ENCODE results near the gene MRPL54. TPM values are rescaled to one million over a fixed set of nuclear protein-coding genes. Genes with fewer than 3 reads are reported as not detected.

The MRPL54 gene
- polyA plus RNA-seq, 1 donor (not counting 4 experiments of a cell fraction or from before 2014, with no cell fraction given): 27.0 TPM

GRCh38 chr19:3722443-3723109, 39.9 kb upstream of the MRPL54 start:
- Histone ChIP-seq H3K9ac (ENCODE audit: control insufficient read depth, extremely low read depth, insufficient read depth, low read length) (no peak overlapping the region), H4K20me1 (ENCODE audit: control insufficient read depth, extremely low read depth, insufficient read depth, low read length) (no peaks in the 10 kb centered on the region), H3K9me1 (ENCODE audit: control insufficient read depth, extremely low read depth, insufficient read depth, low read length) (no peaks in the 10 kb centered on the region), H3K4me2 (ENCODE audit: control insufficient read depth, extremely low read depth, insufficient read depth, low read depth, low read length) (no peak overlapping the region), H3K4me1 (ENCODE audit: control insufficient read depth, extremely low read depth, insufficient read depth, low read length) (no peaks in the 10 kb centered on the region), H3K79me2 (ENCODE audit: control insufficient read depth, insufficient read depth, low read length) (no peaks in the 10 kb centered on the region), H3K36me3 (ENCODE audit: control insufficient read depth in 2 of 2, extremely low read depth in 1 of 2, insufficient read depth in 2 of 2, low read length in 2 of 2) (no peaks in the 10 kb centered on the region), H3K9me3 (ENCODE audit: control insufficient read depth, low read depth, low read length) (no peaks in the 10 kb centered on the region), H3K27ac (ENCODE audit: control insufficient read depth, insufficient read depth, low read length) (no peak overlapping the region), H3K4me3 (ENCODE audit: control insufficient read depth in 2 of 3, extremely low read depth in 1 of 3, insufficient read depth in 2 of 3, low read depth in 1 of 3, low read length in 3 of 3) (no peak overlapping the region), H3K27me3 (ENCODE audit: control insufficient read depth, extremely low read depth, insufficient read depth, low read length) (peaks cover 41% of the 10 kb centered on the region), H2AFZ (ENCODE audit: control insufficient read depth, low read length) (no peak overlapping the region)
- dilution Hi-C loops (cut with MboI; ENCODE audit: extremely low pct_ligation_motif_present, low sequenced_read_pairs): no loop called here
- no peak for TF ChIP-seq CTCF (optimal IDR thresholded peaks at IDR 0.05 in 1 of 3, IDR thresholded peaks at IDR 0.05 in 1 of 3, conservative IDR thresholded peaks at IDR 0.05 in 1 of 3; ENCODE audit: extremely low read depth in 1 of 3, insufficient read depth in 2 of 3, low read length in 3 of 3)
- no peak for TF ChIP-seq EZH2 (IDR thresholded peaks at IDR 0.05; ENCODE audit: low read length)
- FAIRE-seq (no peak), DNase-seq (ENCODE audit: low read depth, low spot score) (no peak)

DNA sequence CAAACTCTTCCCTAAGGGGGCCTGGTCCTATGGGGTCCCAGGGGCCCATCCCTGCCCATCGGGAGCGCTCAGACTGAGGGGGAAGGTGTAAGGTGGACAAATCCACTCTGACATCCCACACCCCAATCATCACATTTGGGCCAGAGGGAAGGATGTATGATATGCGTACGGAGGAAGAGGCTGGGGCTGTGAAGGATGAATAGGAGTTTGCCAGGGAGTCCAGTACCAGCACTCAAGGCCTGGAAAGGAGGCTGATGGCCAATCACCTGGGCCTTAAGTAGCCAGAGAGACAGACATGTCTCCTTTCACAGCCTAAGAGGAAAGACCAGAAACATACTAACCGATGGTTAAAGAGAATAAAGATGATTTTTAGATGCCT, 39.4 kb upstream of the MRPL54 start:
- Histone ChIP-seq H3K36me3 (ENCODE audit: control insufficient read depth in 2 of 2, extremely low read depth in 1 of 2, insufficient read depth in 2 of 2, low read length in 2 of 2) (no peaks in the 10 kb centered on the region), H3K4me1 (ENCODE audit: control insufficient read depth, extremely low read depth, insufficient read depth, low read length) (no peaks in the 10 kb centered on the region), H3K27ac (ENCODE audit: control insufficient read depth, insufficient read depth, low read length) (no peak overlapping the region), H4K20me1 (ENCODE audit: control insufficient read depth, extremely low read depth, insufficient read depth, low read length) (no peaks in the 10 kb centered on the region), H2AFZ (ENCODE audit: control insufficient read depth, low read length) (no peak overlapping the region), H3K9me3 (ENCODE audit: control insufficient read depth, low read depth, low read length) (no peaks in the 10 kb centered on the region), H3K9ac (ENCODE audit: control insufficient read depth, extremely low read depth, insufficient read depth, low read length) (no peak overlapping the region), H3K4me3 (ENCODE audit: control insufficient read depth in 2 of 3, extremely low read depth in 1 of 3, insufficient read depth in 2 of 3, low read depth in 1 of 3, low read length in 3 of 3) (no peak overlapping the region), H3K9me1 (ENCODE audit: control insufficient read depth, extremely low read depth, insufficient read depth, low read length) (no peaks in the 10 kb centered on the region), H3K79me2 (ENCODE audit: control insufficient read depth, insufficient read depth, low read length) (no peaks in the 10 kb centered on the region), H3K4me2 (ENCODE audit: control insufficient read depth, extremely low read depth, insufficient read depth, low read depth, low read length) (no peak overlapping the region), H3K27me3 (ENCODE audit: control insufficient read depth, extremely low read depth, insufficient read depth, low read length) (peaks cover 41% of the 10 kb centered on the region)
- no peak for TF ChIP-seq EZH2 (IDR thresholded peaks at IDR 0.05; ENCODE audit: low read length)
- no peak for TF ChIP-seq CTCF (optimal IDR thresholded peaks at IDR 0.05 in 1 of 3, IDR thresholded peaks at IDR 0.05 in 1 of 3, conservative IDR thresholded peaks at IDR 0.05 in 1 of 3; ENCODE audit: extremely low read depth in 1 of 3, insufficient read depth in 2 of 3, low read length in 3 of 3)
- no peak for DNase-seq (ENCODE audit: low read depth, low spot score)
- FAIRE-seq: no peak
- dilution Hi-C loops (cut with MboI; ENCODE audit: extremely low pct_ligation_motif_present, low sequenced_read_pairs): no loop called here

Data from keratinocyte (primary cell).